MG63 (cell line): Measurements from ENCODE around the gene PCDH8. TPM values are rescaled to one million over a fixed set of nuclear protein-coding genes. Genes with fewer than 3 reads are reported as not detected.

ENCODE experiments used
- DNase-seq: peaks from one replicate; pipeline ENCODE4 v3.0.0-alpha.2; 2020
- H3K27me3 ChIP-seq: fragments of 250-450 bp; sonication (Bioruptor Pico); 2 replicates; pipeline ENCODE4 v1.5.1; 2020; ENCODE audit warnings: mild to moderate bottlenecking, moderate library complexity
- H3K36me3 ChIP-seq: fragments of 250-450 bp; sonication (Bioruptor Pico); 2 replicates; pipeline ENCODE4 v1.5.1; 2020; ENCODE audit warnings: mild to moderate bottlenecking, moderate library complexity
- H3K4me3 ChIP-seq: fragments of 250-450 bp; sonication (Bioruptor Pico); 2 replicates; pipeline ENCODE4 v1.5.1; 2020; ENCODE audit warnings: mild to moderate bottlenecking, moderate library complexity
- H3K9me3 ChIP-seq: fragments of 250-450 bp; sonication (Bioruptor Pico); 2 replicates; pipeline ENCODE4 v1.5.1; 2020; ENCODE audit warnings: mild to moderate bottlenecking, moderate library complexity
- total RNA-seq: library from RNA; depleted of rRNA; stranded (reverse); fragments of >200 nt; shearing (Covaris generic); gene quantifications from 2 replicates; pipeline ENCODE4 v1.2.3, GENCODE V29; 2014; ENCODE audit warnings: low replicate concordance; rRNA removed

Gene PCDH8, protein sequence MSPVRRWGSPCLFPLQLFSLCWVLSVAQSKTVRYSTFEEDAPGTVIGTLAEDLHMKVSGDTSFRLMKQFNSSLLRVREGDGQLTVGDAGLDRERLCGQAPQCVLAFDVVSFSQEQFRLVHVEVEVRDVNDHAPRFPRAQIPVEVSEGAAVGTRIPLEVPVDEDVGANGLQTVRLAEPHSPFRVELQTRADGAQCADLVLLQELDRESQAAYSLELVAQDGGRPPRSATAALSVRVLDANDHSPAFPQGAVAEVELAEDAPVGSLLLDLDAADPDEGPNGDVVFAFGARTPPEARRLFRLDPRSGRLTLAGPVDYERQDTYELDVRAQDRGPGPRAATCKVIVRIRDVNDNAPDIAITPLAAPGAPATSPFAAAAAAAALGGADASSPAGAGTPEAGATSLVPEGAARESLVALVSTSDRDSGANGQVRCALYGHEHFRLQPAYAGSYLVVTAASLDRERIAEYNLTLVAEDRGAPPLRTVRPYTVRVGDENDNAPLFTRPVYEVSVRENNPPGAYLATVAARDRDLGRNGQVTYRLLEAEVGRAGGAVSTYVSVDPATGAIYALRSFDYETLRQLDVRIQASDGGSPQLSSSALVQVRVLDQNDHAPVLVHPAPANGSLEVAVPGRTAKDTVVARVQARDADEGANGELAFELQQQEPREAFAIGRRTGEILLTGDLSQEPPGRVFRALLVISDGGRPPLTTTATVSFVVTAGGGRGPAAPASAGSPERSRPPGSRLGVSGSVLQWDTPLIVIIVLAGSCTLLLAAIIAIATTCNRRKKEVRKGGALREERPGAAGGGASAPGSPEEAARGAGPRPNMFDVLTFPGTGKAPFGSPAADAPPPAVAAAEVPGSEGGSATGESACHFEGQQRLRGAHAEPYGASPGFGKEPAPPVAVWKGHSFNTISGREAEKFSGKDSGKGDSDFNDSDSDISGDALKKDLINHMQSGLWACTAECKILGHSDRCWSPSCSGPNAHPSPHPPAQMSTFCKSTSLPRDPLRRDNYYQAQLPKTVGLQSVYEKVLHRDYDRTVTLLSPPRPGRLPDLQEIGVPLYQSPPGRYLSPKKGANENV
- not detected in 2 replicates for total RNA-seq

DNA sequence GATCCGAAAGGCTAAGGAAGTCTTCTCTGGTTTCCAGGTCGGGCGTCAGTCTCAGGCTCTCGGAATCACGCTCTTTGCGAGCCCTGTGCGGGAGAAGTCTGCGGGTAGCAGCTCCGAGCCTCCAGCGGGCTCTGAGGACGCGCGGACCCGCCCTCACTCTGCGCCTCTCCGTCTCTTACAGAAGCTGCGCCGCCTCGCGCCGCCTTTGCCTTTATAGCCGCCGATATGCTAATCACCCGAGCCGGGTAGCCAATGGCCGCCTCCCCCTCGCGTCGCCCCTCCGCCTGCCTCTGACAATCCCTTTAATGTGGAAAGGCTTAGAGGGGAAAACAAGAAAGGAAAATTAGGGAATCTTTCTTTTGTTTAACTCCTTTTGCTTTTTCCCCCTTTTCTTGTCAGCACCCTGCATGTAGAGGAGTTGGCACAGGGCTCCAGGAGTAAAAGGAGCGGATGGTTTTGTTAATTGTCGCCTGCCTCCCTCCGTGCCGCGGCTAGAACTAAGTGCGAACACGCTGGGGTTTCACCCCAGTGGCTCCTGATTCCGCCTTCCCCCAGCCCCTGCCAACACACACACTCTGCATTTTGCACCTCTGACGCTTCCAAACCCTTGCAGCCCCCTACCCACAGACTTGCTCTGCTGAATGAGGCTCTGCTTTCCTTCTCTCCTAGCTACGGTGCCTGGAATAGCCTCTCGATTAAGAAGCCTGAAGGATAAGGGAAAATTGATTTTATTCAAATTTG is at the start of gene PCDH8:
Gene PCDH8 (minus strand): TSS at position 186 of the 741 bp plus-strand sequence. CDS start 204 bp downstream, outside the sequence.
- H3K9me3 ChIP-seq, result no peaks in the 10 kb centered on the region
- no peak within 1 kb of the TSS for H3K4me3 ChIP-seq
- H3K27me3 ChIP-seq, result peaks cover 43% of the 10 kb centered on the region
- peak; percentile 65 for DNase-seq
- no peaks in the 10 kb centered on the region for H3K36me3 ChIP-seq

DNA sequence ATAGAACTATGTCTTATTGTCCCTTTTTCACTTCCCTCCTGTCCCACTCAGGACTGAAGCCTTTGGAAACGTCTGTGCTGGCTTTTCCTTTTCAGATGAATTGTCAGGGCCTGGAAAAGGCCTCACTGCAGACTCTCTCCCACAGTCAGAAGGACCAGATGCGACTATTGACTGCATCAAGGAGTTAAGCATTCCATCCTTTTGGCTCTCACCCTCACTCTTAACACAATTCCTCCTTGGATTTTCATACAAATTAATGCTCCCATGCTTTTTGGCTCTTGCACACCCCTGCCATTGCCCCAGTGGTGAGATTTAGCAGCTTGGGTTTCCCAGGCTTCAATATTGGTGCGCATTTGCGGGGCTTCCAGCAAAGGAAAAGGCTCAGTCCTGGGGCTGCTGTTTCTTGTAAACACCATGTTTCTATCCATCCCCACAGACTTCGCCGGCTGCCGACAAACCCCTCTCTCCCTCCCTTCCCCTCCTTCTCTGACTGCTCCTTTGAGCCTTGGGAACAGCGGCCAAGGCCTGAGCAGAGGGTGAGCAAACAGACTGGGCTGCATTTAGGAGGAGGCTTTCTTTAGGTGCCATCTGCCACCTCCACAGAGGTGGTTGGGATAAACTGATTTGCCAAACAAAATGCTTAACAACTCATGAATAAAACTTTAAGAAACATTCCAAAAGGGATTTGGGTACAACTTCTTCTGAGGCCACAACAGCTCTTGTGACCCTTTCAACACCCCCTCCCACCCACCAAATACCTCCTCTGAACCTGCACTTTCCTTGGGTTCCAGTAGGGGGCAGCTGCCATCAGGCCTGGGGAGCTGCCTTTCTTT is 48.6 kb upstream of the PCDH8 start:
- no peak for DNase-seq
- H3K27me3 ChIP-seq, result no peaks in the 10 kb centered on the region
- no peaks in the 10 kb centered on the region for H3K36me3 ChIP-seq
- H3K9me3 ChIP-seq, result no peaks in the 10 kb centered on the region
- H3K4me3 ChIP-seq, result no peak overlapping the region

DNA sequence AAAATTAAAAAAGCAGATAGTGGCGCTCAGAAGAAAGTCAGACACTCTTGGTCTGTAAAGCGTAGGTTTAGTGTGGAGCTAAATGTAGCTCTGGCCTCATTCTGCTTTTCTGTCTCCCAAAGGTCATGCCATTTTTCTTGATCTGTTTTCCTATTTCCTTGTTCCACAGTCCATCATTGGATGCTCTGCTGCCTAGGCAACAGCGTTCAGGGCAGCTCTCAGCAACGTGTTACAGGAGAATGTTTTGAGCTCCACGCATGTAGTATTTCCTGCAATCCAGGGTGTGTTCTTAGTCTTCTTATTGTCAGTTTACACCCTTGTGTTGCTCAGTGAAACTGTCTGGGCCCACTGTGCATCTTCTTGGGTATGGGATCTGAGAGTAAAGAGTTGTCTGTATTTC is 46.0 kb upstream of the PCDH8 start:
- no peak for DNase-seq
- no peaks in the 10 kb centered on the region for H3K9me3 ChIP-seq
- H3K27me3 ChIP-seq, result no peaks in the 10 kb centered on the region
- H3K36me3 ChIP-seq, result no peaks in the 10 kb centered on the region
- H3K4me3 ChIP-seq, result no peak overlapping the region

DNA sequence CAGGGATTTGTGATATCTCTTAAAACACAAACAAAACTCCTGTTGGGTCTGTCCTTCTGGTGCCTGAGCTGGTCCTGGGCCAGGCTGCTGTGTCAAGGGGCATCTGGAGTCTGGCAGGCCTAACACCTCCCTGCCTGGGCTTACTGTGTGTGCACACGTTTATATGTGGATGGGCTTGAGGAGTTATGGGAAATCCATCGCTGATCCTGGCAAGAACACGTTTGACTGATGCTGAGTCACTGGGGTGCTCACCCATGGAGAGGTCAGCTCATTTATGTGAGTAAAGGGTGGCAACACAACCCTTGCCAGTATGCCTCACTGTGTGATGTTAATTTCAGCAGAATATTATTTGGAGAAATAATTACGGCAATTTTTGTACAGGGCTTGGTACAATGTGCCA is 44.5 kb upstream of the PCDH8 start:
- Histone ChIP-seq H3K27me3 (no peaks in the 10 kb centered on the region), H3K36me3 (no peaks in the 10 kb centered on the region), H3K4me3 (no peak overlapping the region), H3K9me3 (no peaks in the 10 kb centered on the region)
- peak; percentile 97 for DNase-seq

DNA sequence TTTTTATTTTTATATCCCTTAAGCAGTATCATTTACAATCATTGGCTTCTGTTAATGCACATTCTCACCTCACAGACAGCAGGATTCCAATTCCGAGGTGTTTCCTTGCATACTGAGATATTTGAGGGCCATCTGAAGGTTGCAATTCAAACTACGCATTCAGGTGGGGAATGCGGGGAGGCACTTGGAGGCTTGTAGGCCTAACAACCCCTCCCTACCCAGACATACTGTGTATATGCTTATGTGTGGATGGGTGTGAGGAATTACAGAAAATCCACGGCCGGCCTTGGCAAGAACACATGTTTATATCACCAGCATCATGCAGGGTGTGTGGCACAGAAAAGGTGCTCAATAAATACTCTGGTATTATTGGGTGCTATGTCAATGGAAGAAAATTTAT is 43.3 kb upstream of the PCDH8 start:
- DNase-seq, result no peak

DNA sequence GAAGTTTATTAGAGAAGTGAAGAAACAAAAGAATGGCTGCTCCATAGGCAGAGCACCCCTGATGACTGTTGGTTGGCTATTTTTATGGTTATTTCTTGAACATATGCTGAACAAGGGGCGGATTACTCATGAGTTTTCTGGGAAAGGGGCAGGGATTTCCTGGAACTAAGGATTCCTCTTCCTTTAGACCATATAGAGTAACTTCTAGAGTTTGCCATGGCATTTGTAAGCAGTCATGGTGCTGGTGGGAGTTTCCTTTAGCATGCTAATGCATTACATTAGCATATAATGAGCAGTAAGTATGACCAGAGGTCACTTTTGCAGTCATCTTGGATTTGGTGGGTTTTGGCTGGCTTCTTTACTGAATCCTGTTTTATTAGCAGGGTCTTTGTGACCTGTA is 38.7 kb upstream of the PCDH8 start:
- Histone ChIP-seq H3K27me3 (no peaks in the 10 kb centered on the region), H3K4me3 (no peak overlapping the region), H3K9me3 (no peaks in the 10 kb centered on the region), H3K36me3 (no peaks in the 10 kb centered on the region)
- DNase-seq, result no peak

More for the DNA sequence above, 43.3 kb upstream of the PCDH8 start:
- H3K9me3 ChIP-seq, result no peaks in the 10 kb centered on the region
- H3K36me3 ChIP-seq, result no peaks in the 10 kb centered on the region
- H3K4me3 ChIP-seq, result no peak overlapping the region
- H3K27me3 ChIP-seq, result no peaks in the 10 kb centered on the region

DNA sequence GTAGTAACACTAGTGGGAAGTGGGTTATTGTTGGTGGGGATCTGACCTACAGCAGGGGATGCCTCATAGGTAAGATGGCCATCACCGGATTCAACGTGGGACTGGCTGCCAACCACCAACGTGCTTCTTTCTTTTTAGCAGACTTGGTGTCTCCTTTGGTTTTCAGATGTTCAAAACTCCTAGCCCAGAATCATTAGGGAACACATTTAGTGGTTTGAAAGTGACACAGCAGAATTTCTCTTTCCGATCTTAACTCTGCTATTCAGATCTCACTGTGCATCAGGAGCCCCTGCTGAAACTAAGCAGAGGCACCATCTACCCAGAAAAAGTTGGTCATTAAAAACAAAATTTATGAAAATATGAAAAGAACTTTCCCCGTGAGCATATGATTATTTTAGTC is 36.7 kb upstream of the PCDH8 start:
- Histone ChIP-seq H3K9me3 (no peaks in the 10 kb centered on the region), H3K27me3 (no peaks in the 10 kb centered on the region), H3K4me3 (no peak overlapping the region), H3K36me3 (no peaks in the 10 kb centered on the region)
- DNase-seq, result no peak

DNA sequence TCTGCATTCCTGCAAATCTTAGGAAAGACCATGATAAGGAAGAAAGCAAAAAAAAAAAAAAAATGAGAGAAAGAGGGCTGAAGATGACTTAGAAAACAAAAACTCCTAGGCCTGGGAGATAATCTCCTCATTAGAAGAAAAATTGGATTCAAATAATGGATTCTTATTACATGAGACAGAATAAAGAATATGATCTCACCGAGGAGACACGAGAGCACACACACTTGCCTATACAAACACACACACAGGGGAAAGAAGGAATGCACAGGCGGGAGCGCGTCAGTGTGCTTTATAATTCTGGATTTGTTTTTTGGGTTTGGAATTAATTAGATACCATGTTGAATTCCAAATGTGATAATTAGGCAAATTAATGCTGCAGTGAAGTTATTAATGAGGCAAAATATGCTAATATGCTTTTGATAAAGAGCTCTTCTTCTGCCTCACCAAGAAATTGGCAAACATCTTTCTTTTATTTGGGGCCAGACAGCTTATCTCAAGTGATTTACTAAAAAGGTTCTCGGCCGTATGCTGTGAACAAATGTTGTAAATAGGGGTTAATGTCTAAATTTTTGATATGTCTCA is 36.1 kb upstream of the PCDH8 start:
- no peaks in the 10 kb centered on the region for H3K9me3 ChIP-seq
- H3K27me3 ChIP-seq, result no peaks in the 10 kb centered on the region
- no peak for DNase-seq
- no peak overlapping the region for H3K4me3 ChIP-seq
- H3K36me3 ChIP-seq, result no peaks in the 10 kb centered on the region

DNA sequence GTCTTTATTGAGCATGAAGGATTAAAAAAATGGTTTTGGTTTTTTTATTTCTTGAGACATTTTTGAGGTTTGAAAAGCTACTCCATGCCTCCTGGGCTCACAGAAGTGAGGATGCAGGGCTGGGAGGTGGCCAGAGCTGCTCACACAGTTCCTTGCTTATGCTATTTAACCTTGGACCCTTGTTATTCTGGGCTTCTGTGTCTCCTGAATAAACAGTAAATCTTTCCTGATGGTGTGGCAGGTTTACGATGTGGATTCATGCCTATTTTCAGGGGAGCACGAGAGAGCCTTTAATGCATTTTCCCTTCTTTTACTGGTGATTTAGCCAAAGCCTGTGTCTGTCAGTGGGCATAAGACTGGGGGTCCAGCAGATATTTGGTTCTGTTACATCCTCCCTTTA is 34.3 kb upstream of the PCDH8 start:
- Histone ChIP-seq H3K27me3 (no peaks in the 10 kb centered on the region), H3K36me3 (no peaks in the 10 kb centered on the region), H3K9me3 (no peaks in the 10 kb centered on the region), H3K4me3 (no peak overlapping the region)
- no peak for DNase-seq

DNA sequence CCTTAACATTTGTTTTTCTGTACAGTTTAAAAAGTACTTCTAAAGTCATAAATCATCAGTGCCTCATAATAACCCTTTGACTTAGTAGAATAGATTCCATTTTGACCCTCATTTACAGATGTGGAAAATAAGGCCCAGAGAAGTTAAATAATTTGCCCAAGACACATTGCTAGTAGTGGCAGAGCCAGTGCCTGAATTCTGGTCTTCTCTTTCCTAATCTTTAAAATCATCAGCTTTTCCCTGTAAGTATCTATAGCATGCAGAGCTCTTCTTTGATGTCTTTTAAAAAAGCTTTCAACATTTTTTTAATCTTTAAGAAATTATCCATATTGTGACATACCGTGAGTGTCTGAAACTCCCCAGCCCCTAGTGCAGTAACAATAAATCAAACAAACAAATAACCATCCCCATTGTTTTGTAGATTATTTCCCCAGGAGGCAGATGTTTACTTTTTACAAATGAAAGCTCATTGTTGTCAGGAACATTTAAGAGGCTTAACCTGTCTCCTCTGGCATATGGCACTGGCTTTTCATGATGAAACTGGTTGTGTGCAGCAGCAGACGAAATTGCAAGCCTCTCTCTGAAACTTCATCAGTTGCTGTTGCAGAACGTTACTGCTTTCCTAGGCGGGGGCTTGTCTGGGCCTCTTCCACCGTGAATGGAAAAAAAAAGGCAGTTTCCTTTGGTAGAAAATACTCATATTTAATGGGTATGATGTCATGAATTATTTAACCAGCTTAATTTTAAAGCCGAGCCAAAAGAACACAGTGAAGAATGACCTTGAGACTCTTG is 31.7 kb upstream of the PCDH8 start:
- Histone ChIP-seq H3K36me3 (no peaks in the 10 kb centered on the region), H3K27me3 (no peaks in the 10 kb centered on the region), H3K4me3 (no peak overlapping the region), H3K9me3 (peaks cover under 1% of the 10 kb centered on the region; the same call in 1 of the 2 replicates)
- no peak for DNase-seq

DNA sequence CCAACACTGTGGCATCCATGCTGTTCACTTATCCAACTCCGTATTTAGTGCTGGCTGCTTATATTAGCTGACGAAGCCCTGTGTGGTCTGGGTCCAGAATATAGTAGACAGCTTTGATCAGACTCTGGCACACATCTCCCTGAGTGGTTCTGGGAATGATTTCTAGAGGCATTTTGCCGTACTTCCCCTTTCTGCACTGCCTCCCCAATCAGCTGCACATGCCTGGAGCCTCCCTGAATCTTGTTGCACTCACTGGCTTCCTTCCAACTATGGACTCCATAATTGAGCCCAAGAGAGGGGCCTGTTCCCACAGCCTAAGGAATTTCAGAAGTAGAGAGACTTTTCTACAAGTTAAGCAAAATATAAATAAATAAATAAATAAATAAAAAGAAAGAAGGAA is 30.4 kb upstream of the PCDH8 start:
- H3K4me3 ChIP-seq, result no peak overlapping the region
- no peaks in the 10 kb centered on the region for H3K36me3 ChIP-seq
- no peaks in the 10 kb centered on the region for H3K27me3 ChIP-seq
- no peak for DNase-seq
- peaks cover 7% of the 10 kb centered on the region; the same call in 1 of the 2 replicates for H3K9me3 ChIP-seq

DNA sequence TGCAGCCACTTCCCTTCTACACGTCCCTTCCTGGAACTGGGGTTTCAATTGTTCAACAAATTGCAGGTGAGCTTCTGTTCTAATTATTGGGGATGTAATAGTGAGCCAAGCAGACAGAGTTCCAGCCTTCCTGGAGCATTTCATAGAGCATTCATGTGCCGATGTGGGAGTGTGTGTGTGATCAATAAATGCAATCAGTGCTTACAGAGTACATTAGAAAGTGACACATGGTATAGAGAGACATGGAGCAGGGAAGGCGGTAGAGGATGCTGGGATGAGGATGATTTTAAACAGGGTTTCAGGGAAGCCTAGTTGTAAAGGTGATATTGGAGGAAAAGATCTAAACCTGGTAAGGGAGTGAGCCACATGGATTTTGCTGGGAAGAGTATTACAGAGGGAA is 21.7 kb upstream of the PCDH8 start:
- Histone ChIP-seq H3K27me3 (no peaks in the 10 kb centered on the region), H3K4me3 (no peak overlapping the region), H3K36me3 (no peaks in the 10 kb centered on the region), H3K9me3 (peaks cover 6% of the 10 kb centered on the region; the same call in 1 of the 2 replicates)
- no peak for DNase-seq

DNA sequence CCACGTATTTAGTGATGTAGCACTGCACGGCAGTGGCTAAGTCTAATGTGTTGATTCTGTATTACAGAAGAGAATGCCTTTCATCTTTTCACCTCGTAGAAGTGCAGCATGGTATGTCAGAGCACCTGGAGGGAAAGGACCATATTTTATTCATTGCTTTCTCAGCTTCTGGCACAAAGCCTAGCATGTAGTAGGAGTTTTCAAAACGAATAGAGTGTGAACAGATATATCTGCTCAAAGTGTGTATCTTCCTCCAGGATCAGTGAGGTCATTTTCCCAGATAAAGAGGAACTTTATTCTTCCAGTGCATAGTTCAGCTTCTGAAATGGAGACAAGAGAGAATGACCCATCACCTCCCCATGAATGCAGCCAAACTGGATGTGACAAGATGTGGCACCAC is 21.2 kb upstream of the PCDH8 start:
- Histone ChIP-seq H3K27me3 (no peaks in the 10 kb centered on the region), H3K4me3 (no peak overlapping the region), H3K9me3 (peaks cover 3% of the 10 kb centered on the region; the same call in 1 of the 2 replicates), H3K36me3 (no peaks in the 10 kb centered on the region)
- no peak for DNase-seq

DNA sequence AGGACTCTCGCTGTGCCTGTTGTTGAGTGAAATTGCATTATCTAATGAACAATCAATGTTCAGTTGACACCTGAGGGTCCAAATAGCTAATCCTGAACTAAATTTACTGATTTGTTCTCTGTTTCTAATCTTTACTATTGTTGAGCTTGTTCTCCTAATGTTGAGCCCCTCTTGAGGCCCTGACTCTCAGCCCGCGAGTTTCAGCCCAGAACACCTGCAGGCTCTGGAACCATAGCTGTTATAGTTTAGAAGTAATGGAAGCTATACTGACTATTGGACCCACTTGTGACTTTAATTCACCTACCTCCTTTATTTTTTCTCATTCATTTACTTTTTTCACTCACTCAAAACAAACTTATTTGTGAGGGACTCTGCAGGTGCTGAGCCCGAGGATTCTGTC is 20.6 kb upstream of the PCDH8 start:
- Histone ChIP-seq H3K9me3 (no peaks in the 10 kb centered on the region), H3K4me3 (no peak overlapping the region), H3K27me3 (no peaks in the 10 kb centered on the region), H3K36me3 (no peaks in the 10 kb centered on the region)
- DNase-seq, result no peak

DNA sequence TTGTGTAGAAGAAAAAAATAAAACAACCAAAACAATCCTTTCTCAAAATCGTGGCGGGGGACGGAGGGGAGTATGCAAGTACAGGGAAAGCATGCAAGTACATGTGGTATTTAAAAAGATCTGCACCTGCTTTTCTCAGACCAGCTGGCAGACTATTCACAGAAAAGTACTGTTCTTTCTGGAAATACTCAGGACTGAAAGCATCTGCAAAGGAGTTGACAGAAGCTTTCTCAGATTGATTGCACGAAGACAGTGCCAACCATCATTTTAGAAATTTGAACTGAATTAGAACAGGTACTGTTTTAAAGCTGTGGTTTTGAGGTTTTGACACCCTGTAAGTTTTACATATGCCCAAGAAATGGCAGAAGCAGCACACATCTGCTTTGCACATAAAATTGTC is 19.8 kb upstream of the PCDH8 start:
- H3K9me3 ChIP-seq, result no peaks in the 10 kb centered on the region
- H3K27me3 ChIP-seq, result no peaks in the 10 kb centered on the region
- no peak for DNase-seq
- H3K36me3 ChIP-seq, result no peaks in the 10 kb centered on the region
- H3K4me3 ChIP-seq, result no peak overlapping the region
